ENCODE results near the gene CENPP. TPM values are rescaled to one million over a fixed set of nuclear protein-coding genes. Genes with fewer than 3 reads are reported as not detected.

CENPP gene
- total RNA-seq, 4 donors from 2014 or later: 1.5 to 11.6 (median 5.5) TPM

DNA sequence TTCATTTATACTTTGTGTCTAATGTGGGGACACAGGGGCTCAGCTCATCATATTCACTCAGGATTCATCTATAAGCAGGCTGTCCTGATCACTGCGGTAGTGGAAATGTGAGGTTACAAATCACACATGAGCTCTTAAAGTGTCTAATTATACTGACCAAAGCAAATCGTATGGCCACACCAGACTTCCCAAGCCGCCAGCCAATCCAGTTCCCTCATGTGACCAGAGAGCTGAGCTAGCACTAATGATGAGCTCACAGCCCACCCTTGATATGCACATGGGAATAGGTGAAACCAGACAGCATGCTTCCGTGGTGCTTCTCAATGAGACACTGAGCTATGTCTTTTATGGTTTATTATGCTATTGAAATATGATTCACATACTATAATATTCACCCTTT is 192.4 kb downstream of the CENPP start:
- 92 to 93% methylated on average over 4 of the region's 4 CpGs for WGBS, 2 donors

GRCh38 chr9:92520837-92521236 is 195.1 kb downstream of the CENPP start:
- H3K27me3 ChIP-seq: no peaks in the 10 kb centered on the region
- H3K36me3 ChIP-seq: no peaks in the 10 kb centered on the region
- intact Hi-C loops (cut with DNase I): no loop called here
- TF ChIP-seq, protein P1, sequence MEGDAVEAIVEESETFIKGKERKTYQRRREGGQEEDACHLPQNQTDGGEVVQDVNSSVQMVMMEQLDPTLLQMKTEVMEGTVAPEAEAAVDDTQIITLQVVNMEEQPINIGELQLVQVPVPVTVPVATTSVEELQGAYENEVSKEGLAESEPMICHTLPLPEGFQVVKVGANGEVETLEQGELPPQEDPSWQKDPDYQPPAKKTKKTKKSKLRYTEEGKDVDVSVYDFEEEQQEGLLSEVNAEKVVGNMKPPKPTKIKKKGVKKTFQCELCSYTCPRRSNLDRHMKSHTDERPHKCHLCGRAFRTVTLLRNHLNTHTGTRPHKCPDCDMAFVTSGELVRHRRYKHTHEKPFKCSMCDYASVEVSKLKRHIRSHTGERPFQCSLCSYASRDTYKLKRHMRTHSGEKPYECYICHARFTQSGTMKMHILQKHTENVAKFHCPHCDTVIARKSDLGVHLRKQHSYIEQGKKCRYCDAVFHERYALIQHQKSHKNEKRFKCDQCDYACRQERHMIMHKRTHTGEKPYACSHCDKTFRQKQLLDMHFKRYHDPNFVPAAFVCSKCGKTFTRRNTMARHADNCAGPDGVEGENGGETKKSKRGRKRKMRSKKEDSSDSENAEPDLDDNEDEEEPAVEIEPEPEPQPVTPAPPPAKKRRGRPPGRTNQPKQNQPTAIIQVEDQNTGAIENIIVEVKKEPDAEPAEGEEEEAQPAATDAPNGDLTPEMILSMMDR (IDR thresholded peaks at IDR 0.05): no peak
- no peak for TF ChIP-seq POLR2A (IDR thresholded peaks at IDR 0.05)
- H3K9me3 ChIP-seq: no peaks in the 10 kb centered on the region
- no peak for DNase-seq
- 94 to 96% methylated on average over 2 of the region's 2 CpGs for WGBS, 2 donors
- no peak overlapping the region for H3K27ac ChIP-seq
- no peaks in the 10 kb centered on the region for H3K4me1 ChIP-seq
- no peak overlapping the region for H3K4me3 ChIP-seq (replicated peaks in 1 of 3)

More for the DNA sequence above, 192.4 kb downstream of the CENPP start:
- Histone ChIP-seq H3K36me3 (no peaks in the 10 kb centered on the region), H3K27me3 (no peaks in the 10 kb centered on the region), H3K9me3 (no peaks in the 10 kb centered on the region), H3K4me1 (no peaks in the 10 kb centered on the region), H3K27ac (no peak overlapping the region), H3K4me3 (replicated peaks in 1 of 3) (no peak overlapping the region)
- no peak for DNase-seq
- TF ChIP-seq, protein P1 (IDR thresholded peaks at IDR 0.05): no peak
- no peak for TF ChIP-seq POLR2A (IDR thresholded peaks at IDR 0.05)
- intact Hi-C loops (cut with DNase I): no loop called here

DNA sequence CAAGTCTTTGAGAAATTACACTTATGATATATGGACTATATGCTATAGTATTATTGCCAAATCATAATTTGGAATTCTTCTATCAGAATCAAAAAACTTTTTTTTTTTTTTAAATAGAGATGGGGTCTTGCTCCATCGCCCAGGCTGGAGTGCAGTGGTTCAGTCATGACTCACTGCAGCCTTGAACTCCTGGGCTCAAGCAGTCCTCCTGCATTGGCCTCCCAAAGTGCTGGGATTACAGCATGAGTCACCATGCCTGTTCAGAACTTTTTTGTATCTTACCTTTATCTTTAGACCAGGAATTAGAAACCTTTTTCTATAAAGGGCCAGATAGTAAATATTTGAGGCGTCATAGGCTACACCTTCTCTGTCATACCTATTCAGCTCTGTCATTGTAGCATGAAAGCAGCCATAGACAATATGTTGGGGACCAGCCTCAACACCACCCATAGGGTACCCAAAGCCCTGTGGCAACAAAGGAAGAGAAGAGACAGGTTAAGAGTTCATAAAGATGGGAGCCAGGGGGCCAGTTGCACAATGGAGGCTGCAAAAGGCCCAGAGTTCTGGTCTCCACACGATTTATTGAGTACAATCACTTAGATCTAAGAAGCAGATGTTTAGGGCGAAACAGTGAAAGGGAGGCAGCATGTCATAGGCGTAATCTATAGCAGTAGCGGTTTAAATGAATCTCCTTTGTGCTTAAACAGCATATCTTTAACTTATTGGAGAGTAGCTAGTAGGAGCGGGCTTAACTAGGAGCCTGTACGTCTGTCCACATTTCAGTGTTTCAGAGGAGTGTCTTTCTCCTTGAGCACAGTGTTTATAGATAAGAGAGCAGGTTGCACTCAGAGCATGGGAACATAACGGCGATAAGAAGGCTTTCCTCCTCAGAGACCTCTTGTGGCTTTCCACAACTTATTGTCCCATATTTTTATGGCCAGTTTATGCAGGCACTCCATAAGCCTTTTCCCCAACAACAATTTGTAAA is 197.5 kb downstream of the CENPP start:
- no peaks in the 10 kb centered on the region for H3K9me3 ChIP-seq
- H3K4me3 ChIP-seq (replicated peaks in 1 of 3): no peak overlapping the region
- H3K36me3 ChIP-seq: no peaks in the 10 kb centered on the region
- TF ChIP-seq, protein P1 (IDR thresholded peaks at IDR 0.05): no peak
- TF ChIP-seq POLR2A (IDR thresholded peaks at IDR 0.05): no peak
- intact Hi-C loops (cut with DNase I): no loop called here
- H3K27ac ChIP-seq: no peak overlapping the region
- H3K4me1 ChIP-seq: no peaks in the 10 kb centered on the region
- DNase-seq: no peak
- 89 to 91% methylated on average over 10 of the region's 10 CpGs for WGBS, 2 donors
- H3K27me3 ChIP-seq: no peaks in the 10 kb centered on the region

GRCh38 chr9:92524881-92525280 is 199.1 kb downstream of the CENPP start:
- Histone ChIP-seq H3K27ac (no peak overlapping the region), H3K9me3 (no peaks in the 10 kb centered on the region), H3K36me3 (no peaks in the 10 kb centered on the region), H3K4me3 (replicated peaks in 1 of 3) (no peak overlapping the region), H3K27me3 (no peaks in the 10 kb centered on the region), H3K4me1 (no peaks in the 10 kb centered on the region)
- no peak for TF ChIP-seq POLR2A (IDR thresholded peaks at IDR 0.05)
- TF ChIP-seq, protein P1 (IDR thresholded peaks at IDR 0.05): no peak
- intact Hi-C loops (cut with DNase I): no loop called here
- WGBS, 2 donors: 96 to 100% methylated on average over 1 of the region's 1 CpG
- DNase-seq: no peak

- TF ChIP-seq, protein P1 (IDR thresholded peaks at IDR 0.05): no peak
- TF ChIP-seq POLR2A (IDR thresholded peaks at IDR 0.05): no peak
- intact Hi-C loops (cut with DNase I): no loop called here
- no peaks in the 10 kb centered on the region for H3K9me3 ChIP-seq
- H3K4me1 ChIP-seq: no peaks in the 10 kb centered on the region
- no peaks in the 10 kb centered on the region for H3K27me3 ChIP-seq
- no peak for DNase-seq
- WGBS, 2 donors: 95 to 97% methylated on average over 5 of the region's 5 CpGs
- H3K27ac ChIP-seq: no peak overlapping the region
- no peak overlapping the region for H3K4me3 ChIP-seq (replicated peaks in 1 of 3)
- no peaks in the 10 kb centered on the region for H3K36me3 ChIP-seq
These were observed 199.6 kb downstream of the CENPP start for GRCh38 chr9:92525306-92525705.

All from thyroid gland (tissue), 4 donors.